B cell (primary cell): ENCODE data around the gene TRAP1. TPM values are rescaled to one million over a fixed set of nuclear protein-coding genes. Genes with fewer than 3 reads are reported as not detected.

ENCODE experiments used
- ATAC-seq: fragments of 200-7000 bp; cut with Tn5 transposase; one replicate; pipeline ENCODE4 v1.10.0; 2021; ENCODE audit warnings: low read depth, mild to moderate bottlenecking, moderate number of reproducible peaks, moderate library complexity
- CTCF ChIA-PET: fragments of 350-600 bp; sonication (Branson Sonifier 250); formaldehyde crosslinking; loops from one replicate; lab custom pipeline; 2021; ENCODE audit warnings: antibody characterized with exemption, inconsistent platforms; lab: Charles Lee
- POLR2A ChIA-PET: fragments of 350-600 bp; sonication (Branson Sonifier 250); formaldehyde crosslinking; loops from one replicate; lab custom pipeline; 2021; ENCODE audit warnings: antibody characterized with exemption; lab: Charles Lee
- DNase-seq: peaks from one replicate; pipeline ENCODE4 v3.0.0; 2013
- H2AFZ ChIP-seq: 2 replicates; pipeline ENCODE4 v1.6.1; 2012; ENCODE audit warnings: mild to moderate bottlenecking, low read depth, low read length; ENCODE audit not compliant: insufficient read depth, poor library complexity, severe bottlenecking
- H3K27ac ChIP-seq, 2 donors: 1 replicate in 1 of 2; 2 replicates in 1 of 2; pipeline ENCODE4 v1.5.1; 2012 to 2013; ENCODE audit warnings: low read length in 2 of 2, mild to moderate bottlenecking in 2 of 2, moderate library complexity in 1 of 2
- H3K27me3 ChIP-seq, 4 experiments: fragments of 200-600 bp in 1 of 4; sonication (generic) in 1 of 4; replicated peaks in 1 of 4; 1 replicate in 2 of 4; 2 replicates in 2 of 4; pipeline versions ENCODE4 v1.6.1 to v1.7.0; 2013 to 2016; ENCODE audit warnings: low read length in 3 of 4, mild to moderate bottlenecking in 2 of 4, mixed read lengths in 1 of 4, moderate library complexity in 1 of 4; ENCODE audit not compliant: insufficient read depth in 4 of 4, control insufficient read depth in 3 of 4; ENCODE audit errors: control extremely low read depth in 1 of 4
- H3K36me3 ChIP-seq, 2 experiments: replicated peaks in 1 of 2; 1 replicate in 1 of 2; 2 replicates in 1 of 2; pipeline versions ENCODE4 v1.6.1 to v1.7.1; 2013; ENCODE audit warnings: low read length in 1 of 2; ENCODE audit not compliant: insufficient read depth in 2 of 2, control insufficient read depth in 1 of 2; ENCODE audit errors: control extremely low read depth in 1 of 2, extremely low read depth in 1 of 2
- H3K4me1 ChIP-seq, 2 donors: fragments of 200-600 bp in 1 of 2; sonication (generic) in 1 of 2; 1 replicate in 1 of 2; 2 replicates in 1 of 2; pipeline versions ENCODE4 v1.5.1 to v1.6.1; 2013 to 2017; ENCODE audit warnings: low read length in 2 of 2; ENCODE audit not compliant: control insufficient read depth in 2 of 2, insufficient read depth in 2 of 2
- H3K4me2 ChIP-seq: replicated peaks from 2 replicates; pipeline ENCODE3; 2012; ENCODE audit warnings: mild to moderate bottlenecking, low read depth, low read length; ENCODE audit not compliant: poor library complexity, severe bottlenecking
- H3K4me3 ChIP-seq, 5 experiments: fragments of 200-600 bp in 1 of 5; sonication (generic) in 1 of 5; 1 replicate in 3 of 5; 2 replicates in 2 of 5; pipeline versions ENCODE4 v1.5.1 to v1.7.0; 2011 to 2016; ENCODE audit warnings: low read length in 4 of 5, mild to moderate bottlenecking in 4 of 5, low read depth in 2 of 5, control low read depth in 1 of 5, moderate library complexity in 1 of 5; ENCODE audit not compliant: insufficient read depth in 1 of 5; ENCODE audit errors: control extremely low read depth in 1 of 5, extremely low read depth in 1 of 5
- H3K79me2 ChIP-seq: fragments of 200-600 bp; sonication (generic); one replicate; pipeline ENCODE4 v1.6.0; 2016; ENCODE audit warnings: low read length; ENCODE audit not compliant: control insufficient read depth, insufficient read depth
- H3K9ac ChIP-seq: fragments of 200-600 bp; sonication (generic); 2 replicates; pipeline ENCODE4 v1.6.1; 2017; ENCODE audit warnings: mild to moderate bottlenecking, low read length, moderate library complexity
- H3K9me3 ChIP-seq, 3 donors: one replicate each; pipeline versions ENCODE4 v1.6.1 to v1.7.1; 2013; ENCODE audit warnings: low read length in 2 of 3; ENCODE audit not compliant: control insufficient read depth in 2 of 3, insufficient read depth in 1 of 3; ENCODE audit errors: control extremely low read depth in 1 of 3
- H4K20me1 ChIP-seq: 2 replicates; pipeline ENCODE4 v1.6.0; 2012; ENCODE audit warnings: mild to moderate bottlenecking, low read length; ENCODE audit not compliant: insufficient read depth, control insufficient read depth, poor library complexity, severe bottlenecking
- H3K27ac Mint-ChIP-seq: one replicate; pipeline ENCODE4 v1.8.0; 2021; ENCODE audit warnings: mixed read lengths
- H3K27me3 Mint-ChIP-seq: one replicate; pipeline ENCODE4 v1.8.0; 2021; ENCODE audit warnings: mixed read lengths
- H3K4me1 Mint-ChIP-seq: one replicate; pipeline ENCODE4 v1.8.0; 2021; ENCODE audit warnings: mixed read lengths
- H3K4me3 Mint-ChIP-seq: one replicate; pipeline ENCODE4 v1.8.0; 2021; ENCODE audit warnings: mixed read lengths
- H3K9me3 Mint-ChIP-seq: one replicate; pipeline ENCODE4 v1.8.0; 2022; ENCODE audit warnings: mixed read lengths; ENCODE audit not compliant: insufficient read depth
- EZH2 ChIP-seq: IDR thresholded peaks from 2 replicates; pipeline ENCODE4 v1.6.1; 2012; ENCODE audit warnings: borderline replicate concordance, low read depth, mild to moderate bottlenecking, moderate library complexity, low read length; ENCODE audit not compliant: insufficient read depth, poor library complexity, severe bottlenecking
- WGBS: methylation state at CpG from one replicate; pipeline ENCODE4 v1.1.5; 2013; ENCODE audit warnings: missing lambda C conversion rate; ENCODE audit not compliant: insufficient coverage; 5-methylcytosine and 5-hydroxymethylcytosine counted together
- intact Hi-C: fragments of 100-400 bp; cut with micrococcal nuclease; formaldehyde crosslinking; loops from one replicate; pipeline ENCODE4 v1.10.0; 2022
- polyA plus RNA-seq: library from polyadenylated mRNA; depleted of rRNA; stranded (reverse); fragments of >200 nt; gene quantifications from 2 replicates; pipeline ENCODE4 v1.2.3, GENCODE V29; 2012
- total RNA-seq, 2 donors: library from RNA; stranded (reverse); fragments of 120-200 nt in 1 of 2; gene quantifications; 1 replicate in 1 of 2; 2 replicates in 1 of 2; pipeline versions ENCODE4 v1.2.3 to v1.2.4, GENCODE V29; 2013 to 2022
- TF ChIP-seq, protein P1 (sequence below): fragments of 200-600 bp; IDR thresholded peaks from one replicate; pipeline ENCODE4 v1.8.0; 2022; ENCODE audit warnings: antibody characterized with exemption, mild to moderate bottlenecking

The TRAP1 gene
- total and polyA plus RNA-seq, 2 donors (not counting 1 experiment from before 2014, with no cell fraction given): 51.1 to 88.4 TPM

DNA sequence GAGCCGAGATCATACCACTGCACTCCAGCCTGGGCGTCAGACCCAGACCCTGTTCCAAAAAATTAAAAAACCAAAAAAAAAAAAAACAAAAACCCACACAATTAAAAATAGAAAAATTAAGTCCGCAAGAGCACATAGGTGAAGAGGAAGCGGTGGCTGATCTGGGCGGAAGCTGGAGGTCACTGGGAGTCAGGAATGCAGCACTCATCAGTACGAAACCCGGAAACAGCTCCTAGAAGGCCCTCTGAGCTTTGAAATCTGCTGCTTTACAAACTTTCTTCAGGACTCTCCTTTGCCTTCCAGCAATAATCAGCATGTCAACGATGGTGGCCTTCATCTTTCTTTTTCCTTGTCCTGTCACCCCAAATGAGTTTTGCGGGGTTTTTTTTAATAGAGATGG, 29.5 kb downstream of the TRAP1 start:
- H3K4me3 ChIP-seq: no peak overlapping the region
- intact Hi-C loops: no loop called here
- H3K4me2 ChIP-seq: no peak overlapping the region
- Mint-ChIP-seq H3K4me3 (no peak overlapping the region), H3K27ac (no peak overlapping the region), H3K4me1 (peaks cover 6% of the 10 kb centered on the region), H3K9me3 (no peaks in the 10 kb centered on the region), H3K27me3 (no peaks in the 10 kb centered on the region)
- CTCF ChIA-PET: interaction anchor here (0.7 to 1.4 kb wide), 4 partner anchors 8 to 566 kb away, joined by 3 to 6 read pairs (median 3); no protein-coding TSS in a partner anchor
- POLR2A ChIA-PET: no interaction called here
- no peaks in the 10 kb centered on the region for H3K9me3 ChIP-seq
- no peak for ATAC-seq
- H3K27ac ChIP-seq: no peak overlapping the region
- 96% methylated on average over 5 of the region's 9 CpGs for WGBS
- peaks cover 14% of the 10 kb centered on the region for H3K79me2 ChIP-seq
- H2AFZ ChIP-seq: no peak overlapping the region
- TF ChIP-seq, protein P1, sequence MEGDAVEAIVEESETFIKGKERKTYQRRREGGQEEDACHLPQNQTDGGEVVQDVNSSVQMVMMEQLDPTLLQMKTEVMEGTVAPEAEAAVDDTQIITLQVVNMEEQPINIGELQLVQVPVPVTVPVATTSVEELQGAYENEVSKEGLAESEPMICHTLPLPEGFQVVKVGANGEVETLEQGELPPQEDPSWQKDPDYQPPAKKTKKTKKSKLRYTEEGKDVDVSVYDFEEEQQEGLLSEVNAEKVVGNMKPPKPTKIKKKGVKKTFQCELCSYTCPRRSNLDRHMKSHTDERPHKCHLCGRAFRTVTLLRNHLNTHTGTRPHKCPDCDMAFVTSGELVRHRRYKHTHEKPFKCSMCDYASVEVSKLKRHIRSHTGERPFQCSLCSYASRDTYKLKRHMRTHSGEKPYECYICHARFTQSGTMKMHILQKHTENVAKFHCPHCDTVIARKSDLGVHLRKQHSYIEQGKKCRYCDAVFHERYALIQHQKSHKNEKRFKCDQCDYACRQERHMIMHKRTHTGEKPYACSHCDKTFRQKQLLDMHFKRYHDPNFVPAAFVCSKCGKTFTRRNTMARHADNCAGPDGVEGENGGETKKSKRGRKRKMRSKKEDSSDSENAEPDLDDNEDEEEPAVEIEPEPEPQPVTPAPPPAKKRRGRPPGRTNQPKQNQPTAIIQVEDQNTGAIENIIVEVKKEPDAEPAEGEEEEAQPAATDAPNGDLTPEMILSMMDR: no peak
- no peak for TF ChIP-seq EZH2
- peaks cover 3 to 9% of the 10 kb centered on the region in 2 donors for H3K4me1 ChIP-seq
- H3K9ac ChIP-seq: no peak overlapping the region
- DNase-seq: no peak
- H3K36me3 ChIP-seq: peaks cover 0 to 38% of the 10 kb centered on the region in 2 experiments
- H3K27me3 ChIP-seq: no peaks in the 10 kb centered on the region
- H4K20me1 ChIP-seq: no peaks in the 10 kb centered on the region

GRCh38 chr16:3687021-3687420, 30.3 kb downstream of the TRAP1 start:
- no peaks in the 10 kb centered on the region for H3K27me3 ChIP-seq
- H3K4me1 ChIP-seq: peaks cover 3 to 9% of the 10 kb centered on the region in 2 donors
- Mint-ChIP-seq H3K4me3 (no peak overlapping the region), H3K9me3 (no peaks in the 10 kb centered on the region), H3K27me3 (no peaks in the 10 kb centered on the region), H3K27ac (no peak overlapping the region), H3K4me1 (peaks cover 6% of the 10 kb centered on the region)
- H2AFZ ChIP-seq: no peak overlapping the region
- CTCF ChIA-PET: interaction anchor here (1.2 kb wide), 1 partner anchor 9 kb away, joined by 6 read pairs; no protein-coding TSS in a partner anchor
- intact Hi-C loops: no loop called here
- POLR2A ChIA-PET: no interaction called here
- WGBS: 87% methylated on average over 4 of the region's 7 CpGs
- peaks cover 0 to 40% of the 10 kb centered on the region in 2 experiments for H3K36me3 ChIP-seq
- no peak overlapping the region for H3K4me3 ChIP-seq
- no peak overlapping the region for H3K4me2 ChIP-seq
- no peak overlapping the region for H3K9ac ChIP-seq
- DNase-seq (no peak), ATAC-seq (no peak)
- H3K9me3 ChIP-seq: no peaks in the 10 kb centered on the region
- H3K27ac ChIP-seq: no peak overlapping the region
- TF ChIP-seq, protein P1: no peak
- TF ChIP-seq EZH2: no peak
- no peaks in the 10 kb centered on the region for H4K20me1 ChIP-seq
- H3K79me2 ChIP-seq: peaks cover 14% of the 10 kb centered on the region
